HG03060 (cell line): Measurements from ENCODE around the gene ACTC1.

Experiments
- ATAC-seq: cut with Tn5 transposase; IDR thresholded peaks from one replicate; pipeline ENCODE4 v1.9.1; 2021; ENCODE audit warnings: low read depth, moderate number of reproducible peaks; ENCODE audit not compliant: unreplicated experiment

ACTC1 gene

GRCh38 chr15:34768530-34768929, 26.8 kb downstream of the ACTC1 start:
- ATAC-seq, result no peak

DNA sequence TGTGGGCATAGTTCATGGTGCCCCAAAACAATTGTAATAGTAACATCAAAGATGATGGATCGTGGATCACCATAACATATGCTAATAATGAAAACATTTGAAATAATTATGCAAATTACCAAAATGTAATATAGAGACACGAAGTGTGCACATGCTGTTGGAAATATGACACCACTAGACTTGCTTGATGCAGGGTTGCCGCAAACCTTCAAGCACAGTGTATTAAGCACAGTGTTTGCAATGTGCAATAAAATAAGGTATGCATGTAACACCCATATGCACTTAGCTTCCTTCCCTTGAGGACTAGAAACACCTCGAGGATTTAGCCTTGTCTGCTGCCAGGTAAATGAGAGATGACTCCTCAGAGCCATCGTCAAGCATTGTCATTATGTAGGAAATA, 29.6 kb downstream of the ACTC1 start:
- no peak for ATAC-seq

- no peak for ATAC-seq
Measured at GRCh38 chr15:34760909-34761308, 34.4 kb downstream of the ACTC1 start.

GRCh38 chr15:34759992-34760391, 35.4 kb downstream of the ACTC1 start:
- no peak for ATAC-seq

- ATAC-seq, result no peak
Measured at GRCh38 chr15:34759347-34759746, 36.0 kb downstream of the ACTC1 start.

DNA sequence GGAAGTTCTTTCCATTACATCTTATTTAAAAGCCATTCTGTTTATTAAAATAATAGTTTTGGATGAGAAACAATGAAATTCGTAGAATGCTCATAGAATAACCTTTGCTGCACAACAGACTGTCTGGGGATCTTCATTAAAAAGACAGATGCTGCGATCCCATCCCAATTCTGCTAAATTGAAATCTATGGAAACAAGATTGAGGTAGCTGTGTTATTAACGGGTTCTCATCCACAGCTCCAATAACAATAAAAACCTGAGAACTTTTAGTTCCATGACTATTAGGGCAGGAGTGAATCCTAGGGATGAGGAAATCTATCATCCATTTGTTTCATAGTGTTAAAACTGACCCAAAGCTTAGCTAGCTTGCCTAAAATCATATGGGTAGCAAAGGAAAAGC, 38.1 kb downstream of the ACTC1 start:
- no peak for ATAC-seq

DNA sequence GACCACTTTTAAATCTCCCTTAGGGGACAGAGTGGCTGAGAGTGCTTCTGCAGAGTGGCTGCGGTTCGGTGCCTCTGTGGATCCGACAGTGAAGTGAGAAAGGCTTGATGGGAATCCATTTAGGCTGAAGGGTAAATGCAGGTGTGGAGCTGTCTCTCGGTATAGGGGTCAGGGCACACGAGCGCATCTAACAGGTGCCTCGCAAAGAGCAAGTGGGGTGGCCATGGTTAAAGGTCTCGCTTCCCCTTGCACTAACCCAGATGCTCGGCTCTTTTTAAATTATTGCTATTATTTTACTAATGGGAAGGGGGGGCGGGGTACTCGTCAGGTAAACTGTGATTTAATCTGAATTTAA, 40.0 kb downstream of the ACTC1 start:
- ATAC-seq, result no peak

DNA sequence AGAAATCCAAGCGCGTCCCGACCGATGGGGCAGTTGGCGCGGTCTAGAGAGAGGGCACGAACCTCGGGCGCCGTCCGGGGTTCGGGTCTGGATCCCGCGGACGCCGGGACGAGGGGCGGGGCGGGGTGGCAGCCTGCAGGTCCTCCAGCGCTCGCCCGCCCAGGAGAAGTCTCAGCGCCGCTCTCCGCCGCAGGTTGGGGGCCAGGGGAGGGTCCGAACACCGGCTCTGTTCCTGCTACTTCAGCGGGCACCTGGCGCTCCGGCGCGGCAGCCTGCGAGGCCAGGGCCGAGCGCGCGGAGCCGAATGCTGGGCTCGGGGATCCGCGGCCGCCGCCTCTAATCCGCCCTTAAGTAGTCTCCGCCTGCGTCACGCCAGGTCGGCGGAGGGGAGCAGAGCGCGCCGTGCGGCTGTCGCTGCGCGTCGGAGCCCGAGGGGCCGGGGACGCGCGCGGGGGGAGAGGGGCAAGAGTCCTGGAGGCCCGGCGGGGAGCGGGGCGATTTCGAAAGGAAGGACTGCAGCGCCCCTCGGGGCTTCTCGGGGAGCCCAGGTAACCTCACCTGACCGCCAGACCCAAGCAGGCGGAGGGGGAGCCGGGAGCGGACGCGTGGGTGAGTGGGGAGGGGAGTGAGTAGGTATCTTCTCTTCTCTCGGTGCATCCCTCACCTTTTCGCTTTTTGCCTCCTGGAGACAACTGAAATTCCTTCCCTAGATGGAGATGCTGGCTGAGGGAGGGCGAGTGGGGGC, 40.5 kb downstream of the ACTC1 start, which contains the start of gene GJD2:
TSS of gene GJD2 (minus strand) at position 325 of the 745 bp plus-strand sequence. CDS start 510 bp downstream, outside the sequence.
- no peak for ATAC-seq

- no peak for ATAC-seq
Measured at GRCh38 chr15:34754171-34754601, 41.2 kb downstream of the ACTC1 start.

- ATAC-seq, result no peak
Measured at GRCh38 chr15:34753236-34753894, 42.0 kb downstream of the ACTC1 start.

DNA sequence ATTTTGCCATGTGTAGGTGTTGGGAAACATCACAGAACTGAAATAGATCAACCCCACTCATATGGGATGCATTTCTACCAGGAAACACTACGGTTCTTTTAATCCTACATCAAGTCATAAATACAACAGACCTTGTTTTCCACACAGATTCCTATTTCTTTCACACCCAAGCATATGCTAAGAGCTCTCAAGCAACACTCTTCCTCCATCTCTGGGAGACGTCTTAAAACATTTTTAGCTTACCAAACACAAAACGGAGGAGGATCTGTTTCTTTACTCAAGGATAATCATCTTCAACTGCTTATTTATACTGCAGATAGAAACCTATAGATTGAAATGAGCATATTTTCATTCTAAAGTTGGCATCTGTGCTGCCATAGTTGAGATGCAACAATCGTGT, 45.7 kb downstream of the ACTC1 start:
- ATAC-seq, result no peak
